K562 (cell line): Measurements from ENCODE around the gene NABP2. TPM values are rescaled to one million over a fixed set of nuclear protein-coding genes. Genes with fewer than 3 reads are reported as not detected.

ENCODE experiments used
- CBX5 ChIP-seq: IDR thresholded peaks from 2 replicates; pipeline ENCODE4 v1.6.1; 2014; ENCODE audit warnings: low read depth, borderline replicate concordance
- CCNT2 ChIP-seq: IDR thresholded peaks from 2 replicates; pipeline ENCODE4 v1.6.1; 2011; ENCODE audit warnings: borderline replicate concordance, low read depth, mild to moderate bottlenecking, moderate library complexity, mixed read lengths, low read length; ENCODE audit not compliant: insufficient read length; ENCODE audit errors: extremely low read depth
- HMGN3 ChIP-seq: IDR thresholded peaks from 2 replicates; pipeline ENCODE4 v1.6.1; 2011; ENCODE audit warnings: borderline replicate concordance, low read depth, mild to moderate bottlenecking, mixed read lengths, low read length; ENCODE audit not compliant: insufficient read length; ENCODE audit errors: extremely low read depth
- KLF6 ChIP-seq: fragments of 250-450 bp; sonication (Bioruptor Pico); IDR thresholded peaks from 2 replicates; pipeline ENCODE4 v1.4.0; 2020; ENCODE audit warnings: mild to moderate bottlenecking, moderate library complexity, borderline replicate concordance
- MTA3 ChIP-seq: fragments of 450-650 bp; formaldehyde crosslinking; IDR thresholded peaks from 2 replicates; pipeline ENCODE4 v1.6.1; 2017; ENCODE audit warnings: mild to moderate bottlenecking, borderline replicate concordance
- RB1 ChIP-seq: fragments of 450-650 bp; IDR thresholded peaks from 2 replicates; pipeline ENCODE4 v1.6.1; 2017; ENCODE audit warnings: low read depth, mild to moderate bottlenecking
- STAT5B ChIP-seq: fragments of 250-450 bp; sonication (Bioruptor Pico); IDR thresholded peaks from 2 replicates; pipeline ENCODE4 v1.8.0; 2021; ENCODE audit warnings: mild to moderate bottlenecking, inconsistent platforms
- TARDBP ChIP-seq: fragments of 450-650 bp; IDR thresholded peaks from 2 replicates; pipeline ENCODE4 v1.6.1; 2016
- ZKSCAN3 ChIP-seq: fragments of 250-450 bp; sonication (Bioruptor Pico); IDR thresholded peaks from 2 replicates; pipeline ENCODE4 v1.4.0; 2020
- ZNF224 ChIP-seq: sonication (generic); formaldehyde crosslinking; IDR thresholded peaks from 2 replicates; pipeline ENCODE4 v1.8.0; 2022; ENCODE audit warnings: mild to moderate bottlenecking, missing genetic modification reagents
- ZNF24 ChIP-seq: fragments of 450-650 bp; IDR thresholded peaks from 2 replicates; pipeline ENCODE4 v1.6.1; 2016
- ZNF764 ChIP-seq: fragments of 250-450 bp; sonication (Bioruptor Pico); IDR thresholded peaks from 2 replicates; pipeline ENCODE4 v1.4.0; 2020; ENCODE audit warnings: low read depth, mild to moderate bottlenecking, moderate library complexity
- ZZZ3 ChIP-seq: fragments of 450-650 bp; IDR thresholded peaks from 2 replicates; pipeline ENCODE4 v1.6.1; 2016; ENCODE audit warnings: antibody characterized with exemption, mild to moderate bottlenecking, moderate library complexity
- polyA plus RNA-seq, 8 experiments: library from polyadenylated mRNA; depleted of rRNA in 4 of 8; stranded (reverse) in 5 of 8; unstranded in 3 of 8; fragments of >200 nt; fragmentation: Nextera tagmentation in 2 of 8; fragmentation: Illumina TruSeq in 1 of 8; extraction: Ambion mirVana in 2 of 8; extraction: Trizol in 1 of 8; gene quantifications; 2 replicates each; pipeline versions ENCODE4 v1.2.1 to v1.2.3, GENCODE V29; 2011 to 2014; ENCODE audit warnings: inconsistent platforms in 1 of 8, missing spikeins in 1 of 8
- total RNA-seq, 7 experiments: library from RNA; depleted of rRNA in 6 of 7; stranded (reverse); fragments of >200 nt in 6 of 7; fragmentation: Illumina TruSeq in 2 of 7; extraction: Trizol in 2 of 7; gene quantifications; 2 replicates each; pipeline versions ENCODE4 v1.2.1 to v1.2.3, GENCODE V29; 2011 to 2021; ENCODE audit warnings: low replicate concordance in 1 of 7
- TF ChIP-seq, protein P1 (sequence below): fragments of 200-800 bp; sonication (Bioruptor generic); IDR thresholded peaks from 2 replicates; pipeline ENCODE4 v1.6.1; 2016; ENCODE audit warnings: missing genetic modification characterization, missing compliant biosample characterization
- TF ChIP-seq, protein P2 (sequence below): fragments of 250-450 bp; sonication (Bioruptor Pico); IDR thresholded peaks from 2 replicates; pipeline ENCODE4 v1.4.0; 2020; ENCODE audit warnings: mild to moderate bottlenecking, moderate library complexity, borderline replicate concordance
- TF ChIP-seq, protein P3 (sequence below): fragments of 250-450 bp; sonication (Bioruptor Pico); IDR thresholded peaks from 2 replicates; pipeline ENCODE4 v1.8.0; 2022; ENCODE audit warnings: inconsistent platforms
- TF ChIP-seq, protein P4 (sequence below): conservative IDR thresholded peaks from 2 replicates; pipeline ENCODE4 v1.6.1; 2011; ENCODE audit warnings: low read depth, mild to moderate bottlenecking, low read length; ENCODE audit not compliant: control insufficient read depth

NABP2 gene
- total and polyA plus RNA-seq, 9 of the 15 experiments (the other 6 are each of a cell fraction or from before 2014, with no cell fraction given): 11.3 to 60.6 (median 43.5) TPM

DNA sequence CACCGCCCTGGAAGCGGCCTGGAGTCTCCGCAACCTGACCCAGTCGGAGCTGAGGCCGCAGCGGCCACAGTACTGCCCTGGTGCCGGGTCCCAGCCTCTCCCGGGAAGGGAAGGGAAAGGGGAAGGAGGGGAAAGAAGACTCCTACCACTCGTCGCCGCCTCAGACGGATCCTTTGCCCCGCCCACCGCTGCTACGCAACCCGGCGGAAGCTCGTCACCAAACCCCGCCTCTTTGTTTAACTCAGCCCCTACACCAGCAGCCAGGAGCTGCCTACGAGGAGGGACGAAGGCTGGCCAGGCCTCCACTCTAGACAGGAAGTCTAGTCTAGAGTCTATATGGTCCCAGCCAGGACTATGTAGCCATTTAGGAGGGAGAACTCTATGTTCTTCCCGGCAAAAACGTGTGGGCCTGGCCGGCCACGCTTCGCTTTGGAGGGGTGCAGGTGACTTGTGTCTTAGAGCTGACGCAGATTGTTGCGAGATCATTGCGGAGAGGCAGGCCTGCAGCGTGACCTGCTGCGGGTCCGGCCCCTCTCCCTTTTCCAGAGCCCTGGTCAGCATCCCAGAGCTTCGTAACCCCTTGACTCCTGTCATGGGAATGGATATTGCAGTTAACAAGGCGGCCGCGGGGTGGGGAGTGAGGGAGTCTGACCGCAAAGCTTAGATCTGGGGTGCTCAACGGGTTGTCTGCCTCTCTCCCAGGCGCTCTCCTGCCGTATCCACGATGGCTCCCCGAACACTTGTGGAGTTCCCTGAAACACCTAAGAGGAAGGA is 2.2 kb upstream of the NABP2 start, which contains the start of gene RNF41 (continued):
- TF ChIP-seq, protein P1, sequence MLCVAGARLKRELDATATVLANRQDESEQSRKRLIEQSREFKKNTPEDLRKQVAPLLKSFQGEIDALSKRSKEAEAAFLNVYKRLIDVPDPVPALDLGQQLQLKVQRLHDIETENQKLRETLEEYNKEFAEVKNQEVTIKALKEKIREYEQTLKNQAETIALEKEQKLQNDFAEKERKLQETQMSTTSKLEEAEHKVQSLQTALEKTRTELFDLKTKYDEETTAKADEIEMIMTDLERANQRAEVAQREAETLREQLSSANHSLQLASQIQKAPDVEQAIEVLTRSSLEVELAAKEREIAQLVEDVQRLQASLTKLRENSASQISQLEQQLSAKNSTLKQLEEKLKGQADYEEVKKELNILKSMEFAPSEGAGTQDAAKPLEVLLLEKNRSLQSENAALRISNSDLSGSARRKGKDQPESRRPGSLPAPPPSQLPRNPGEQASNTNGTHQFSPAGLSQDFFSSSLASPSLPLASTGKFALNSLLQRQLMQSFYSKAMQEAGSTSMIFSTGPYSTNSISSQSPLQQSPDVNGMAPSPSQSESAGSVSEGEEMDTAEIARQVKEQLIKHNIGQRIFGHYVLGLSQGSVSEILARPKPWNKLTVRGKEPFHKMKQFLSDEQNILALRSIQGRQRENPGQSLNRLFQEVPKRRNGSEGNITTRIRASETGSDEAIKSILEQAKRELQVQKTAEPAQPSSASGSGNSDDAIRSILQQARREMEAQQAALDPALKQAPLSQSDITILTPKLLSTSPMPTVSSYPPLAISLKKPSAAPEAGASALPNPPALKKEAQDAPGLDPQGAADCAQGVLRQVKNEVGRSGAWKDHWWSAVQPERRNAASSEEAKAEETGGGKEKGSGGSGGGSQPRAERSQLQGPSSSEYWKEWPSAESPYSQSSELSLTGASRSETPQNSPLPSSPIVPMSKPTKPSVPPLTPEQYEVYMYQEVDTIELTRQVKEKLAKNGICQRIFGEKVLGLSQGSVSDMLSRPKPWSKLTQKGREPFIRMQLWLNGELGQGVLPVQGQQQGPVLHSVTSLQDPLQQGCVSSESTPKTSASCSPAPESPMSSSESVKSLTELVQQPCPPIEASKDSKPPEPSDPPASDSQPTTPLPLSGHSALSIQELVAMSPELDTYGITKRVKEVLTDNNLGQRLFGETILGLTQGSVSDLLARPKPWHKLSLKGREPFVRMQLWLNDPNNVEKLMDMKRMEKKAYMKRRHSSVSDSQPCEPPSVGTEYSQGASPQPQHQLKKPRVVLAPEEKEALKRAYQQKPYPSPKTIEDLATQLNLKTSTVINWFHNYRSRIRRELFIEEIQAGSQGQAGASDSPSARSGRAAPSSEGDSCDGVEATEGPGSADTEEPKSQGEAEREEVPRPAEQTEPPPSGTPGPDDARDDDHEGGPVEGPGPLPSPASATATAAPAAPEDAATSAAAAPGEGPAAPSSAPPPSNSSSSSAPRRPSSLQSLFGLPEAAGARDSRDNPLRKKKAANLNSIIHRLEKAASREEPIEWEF (CRISPR knock-in tag): no peak
- no peak for TF ChIP-seq ZNF224 (CRISPR knock-in tag)
- TF ChIP-seq ZNF24: no peak
- no peak for TF ChIP-seq HMGN3
- TF ChIP-seq STAT5B (CRISPR knock-in tag): no peak
- TF ChIP-seq, protein P2, sequence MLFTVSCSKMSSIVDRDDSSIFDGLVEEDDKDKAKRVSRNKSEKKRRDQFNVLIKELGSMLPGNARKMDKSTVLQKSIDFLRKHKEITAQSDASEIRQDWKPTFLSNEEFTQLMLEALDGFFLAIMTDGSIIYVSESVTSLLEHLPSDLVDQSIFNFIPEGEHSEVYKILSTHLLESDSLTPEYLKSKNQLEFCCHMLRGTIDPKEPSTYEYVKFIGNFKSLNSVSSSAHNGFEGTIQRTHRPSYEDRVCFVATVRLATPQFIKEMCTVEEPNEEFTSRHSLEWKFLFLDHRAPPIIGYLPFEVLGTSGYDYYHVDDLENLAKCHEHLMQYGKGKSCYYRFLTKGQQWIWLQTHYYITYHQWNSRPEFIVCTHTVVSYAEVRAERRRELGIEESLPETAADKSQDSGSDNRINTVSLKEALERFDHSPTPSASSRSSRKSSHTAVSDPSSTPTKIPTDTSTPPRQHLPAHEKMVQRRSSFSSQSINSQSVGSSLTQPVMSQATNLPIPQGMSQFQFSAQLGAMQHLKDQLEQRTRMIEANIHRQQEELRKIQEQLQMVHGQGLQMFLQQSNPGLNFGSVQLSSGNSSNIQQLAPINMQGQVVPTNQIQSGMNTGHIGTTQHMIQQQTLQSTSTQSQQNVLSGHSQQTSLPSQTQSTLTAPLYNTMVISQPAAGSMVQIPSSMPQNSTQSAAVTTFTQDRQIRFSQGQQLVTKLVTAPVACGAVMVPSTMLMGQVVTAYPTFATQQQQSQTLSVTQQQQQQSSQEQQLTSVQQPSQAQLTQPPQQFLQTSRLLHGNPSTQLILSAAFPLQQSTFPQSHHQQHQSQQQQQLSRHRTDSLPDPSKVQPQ (CRISPR knock-in tag): no peak
- TF ChIP-seq, protein P3, sequence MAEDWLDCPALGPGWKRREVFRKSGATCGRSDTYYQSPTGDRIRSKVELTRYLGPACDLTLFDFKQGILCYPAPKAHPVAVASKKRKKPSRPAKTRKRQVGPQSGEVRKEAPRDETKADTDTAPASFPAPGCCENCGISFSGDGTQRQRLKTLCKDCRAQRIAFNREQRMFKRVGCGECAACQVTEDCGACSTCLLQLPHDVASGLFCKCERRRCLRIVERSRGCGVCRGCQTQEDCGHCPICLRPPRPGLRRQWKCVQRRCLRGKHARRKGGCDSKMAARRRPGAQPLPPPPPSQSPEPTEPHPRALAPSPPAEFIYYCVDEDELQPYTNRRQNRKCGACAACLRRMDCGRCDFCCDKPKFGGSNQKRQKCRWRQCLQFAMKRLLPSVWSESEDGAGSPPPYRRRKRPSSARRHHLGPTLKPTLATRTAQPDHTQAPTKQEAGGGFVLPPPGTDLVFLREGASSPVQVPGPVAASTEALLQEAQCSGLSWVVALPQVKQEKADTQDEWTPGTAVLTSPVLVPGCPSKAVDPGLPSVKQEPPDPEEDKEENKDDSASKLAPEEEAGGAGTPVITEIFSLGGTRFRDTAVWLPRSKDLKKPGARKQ (CRISPR knock-in tag): no peak
- TF ChIP-seq, protein P4, sequence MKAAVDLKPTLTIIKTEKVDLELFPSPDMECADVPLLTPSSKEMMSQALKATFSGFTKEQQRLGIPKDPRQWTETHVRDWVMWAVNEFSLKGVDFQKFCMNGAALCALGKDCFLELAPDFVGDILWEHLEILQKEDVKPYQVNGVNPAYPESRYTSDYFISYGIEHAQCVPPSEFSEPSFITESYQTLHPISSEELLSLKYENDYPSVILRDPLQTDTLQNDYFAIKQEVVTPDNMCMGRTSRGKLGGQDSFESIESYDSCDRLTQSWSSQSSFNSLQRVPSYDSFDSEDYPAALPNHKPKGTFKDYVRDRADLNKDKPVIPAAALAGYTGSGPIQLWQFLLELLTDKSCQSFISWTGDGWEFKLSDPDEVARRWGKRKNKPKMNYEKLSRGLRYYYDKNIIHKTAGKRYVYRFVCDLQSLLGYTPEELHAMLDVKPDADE: no peak
- TF ChIP-seq TARDBP: no peak; the same call in 1 of the 2 replicates
- TF ChIP-seq KLF6 (CRISPR knock-in tag): no peak
- no peak for TF ChIP-seq CBX5
- no peak for TF ChIP-seq ZNF764 (CRISPR knock-in tag)
- TF ChIP-seq CCNT2: no peak
- TF ChIP-seq ZZZ3: no peak
- no peak; the same call in 1 of the 2 replicates for TF ChIP-seq RB1
- TF ChIP-seq MTA3: no peak; the same call in 1 of the 2 replicates
- TF ChIP-seq ZKSCAN3 (CRISPR knock-in tag): no peak
